ENCODE results near the gene GAS2. TPM values are rescaled to one million over a fixed set of nuclear protein-coding genes. Genes with fewer than 3 reads are reported as not detected.

The GAS2 gene
- total RNA-seq, 1 experiment from 2014 or later = 2.8 TPM

GRCh38 chr11:22690871-22691270 is 24.5 kb downstream of the GAS2 start:
- POLR2A ChIA-PET (ENCODE audit: unreplicated experiment) = no interaction called here

GRCh38 chr11:22699388-22699787 is 33.0 kb downstream of the GAS2 start:
- ChIA-PET CTCF (no interaction called here), POLR2A (ENCODE audit: unreplicated experiment) (no interaction called here)
- Histone ChIP-seq H2AFZ (no peak overlapping the region), H3K9me3 (ENCODE audit: insufficient read depth, low read depth) (no peaks in the 10 kb centered on the region), H3K36me3 (ENCODE audit: low read depth) (no peaks in the 10 kb centered on the region), H3K27me3 (ENCODE audit: insufficient read depth, low read depth) (no peaks in the 10 kb centered on the region), H3K4me1 (replicated peaks; ENCODE audit: insufficient read depth) (no peaks in the 10 kb centered on the region), H4K20me1 (ENCODE audit: insufficient read depth) (no peaks in the 10 kb centered on the region), H3F3A (ENCODE audit: insufficient read depth, low read depth) (no peaks in the 10 kb centered on the region), H3K4me2 (no peak overlapping the region), H3K9me2 (ENCODE audit: insufficient read depth) (no peaks in the 10 kb centered on the region), H3K27ac (no peak overlapping the region), H3K79me2 (ENCODE audit: low read depth) (no peaks in the 10 kb centered on the region), H3K4me3 (no peak overlapping the region)
- no peak for TF ChIP-seq EZH2 (IDR thresholded peaks at IDR 0.05; ENCODE audit: low read depth)
- TF ChIP-seq CTCF (conservative IDR thresholded peaks at IDR 0.05) = no peak
- BruUV-seq (replicated peaks) = no TSS peak
- intact Hi-C loops (cut with micrococcal nuclease; ENCODE audit: unreplicated experiment) = no loop called here
- DNase-seq = no peak

More at GRCh38 chr11:22690871-22691270, 24.5 kb downstream of the GAS2 start:
- intact Hi-C loops (cut with micrococcal nuclease; ENCODE audit: unreplicated experiment) = no loop called here
- no peak for DNase-seq
- no peaks in the 10 kb centered on the region for H3K9me2 ChIP-seq (ENCODE audit: insufficient read depth)
- no peaks in the 10 kb centered on the region for H3K36me3 ChIP-seq (ENCODE audit: low read depth)
- H3K27ac ChIP-seq = no peak overlapping the region
- no peaks in the 10 kb centered on the region for H3K79me2 ChIP-seq (ENCODE audit: low read depth)
- CTCF ChIA-PET = no interaction called here
- no peaks in the 10 kb centered on the region for H3F3A ChIP-seq (ENCODE audit: insufficient read depth, low read depth)
- no TSS peak for BruUV-seq (replicated peaks)
- H2AFZ ChIP-seq = no peak overlapping the region; the same call in 1 of the 2 replicates
- H3K4me1 ChIP-seq (replicated peaks; ENCODE audit: insufficient read depth) = no peaks in the 10 kb centered on the region
- no peaks in the 10 kb centered on the region for H3K27me3 ChIP-seq (ENCODE audit: insufficient read depth, low read depth)
- H3K4me3 ChIP-seq = no peak overlapping the region
- H3K9me3 ChIP-seq (ENCODE audit: insufficient read depth, low read depth) = no peaks in the 10 kb centered on the region
- H4K20me1 ChIP-seq (ENCODE audit: insufficient read depth) = no peaks in the 10 kb centered on the region; the same call in 1 of the 2 replicates
- TF ChIP-seq CTCF (conservative IDR thresholded peaks at IDR 0.05) = no peak
- no peak for TF ChIP-seq EZH2 (IDR thresholded peaks at IDR 0.05; ENCODE audit: low read depth)
- H3K4me2 ChIP-seq = no peak overlapping the region

GRCh38 chr11:22702031-22702430 is 35.6 kb downstream of the GAS2 start:
- POLR2A ChIA-PET (ENCODE audit: unreplicated experiment) = interaction anchor here (0.6 kb wide), 1 partner anchor 426 kb away, joined by 4 read pairs; no protein-coding TSS in a partner anchor
- TF ChIP-seq CTCF (conservative IDR thresholded peaks at IDR 0.05) (no peak), EZH2 (IDR thresholded peaks at IDR 0.05; ENCODE audit: low read depth) (no peak)
- no peak for DNase-seq
- Histone ChIP-seq H3K27me3 (ENCODE audit: insufficient read depth, low read depth) (no peaks in the 10 kb centered on the region), H3K27ac (no peak overlapping the region), H3K4me1 (replicated peaks; ENCODE audit: insufficient read depth) (no peaks in the 10 kb centered on the region), H3K36me3 (ENCODE audit: low read depth) (no peaks in the 10 kb centered on the region), H3K79me2 (ENCODE audit: low read depth) (no peaks in the 10 kb centered on the region), H2AFZ (no peak overlapping the region), H3F3A (ENCODE audit: insufficient read depth, low read depth) (no peaks in the 10 kb centered on the region), H3K9me2 (ENCODE audit: insufficient read depth) (no peaks in the 10 kb centered on the region), H3K4me3 (no peak overlapping the region), H3K4me2 (no peak overlapping the region), H4K20me1 (ENCODE audit: insufficient read depth) (no peaks in the 10 kb centered on the region), H3K9me3 (ENCODE audit: insufficient read depth, low read depth) (no peaks in the 10 kb centered on the region)
- CTCF ChIA-PET = no interaction called here
- intact Hi-C loops (cut with micrococcal nuclease; ENCODE audit: unreplicated experiment) = no loop called here
- no TSS peak for BruUV-seq (replicated peaks)

All from PC-9 (cell line).